HepG2 (cell line): ENCODE data around the gene MATK. TPM values are rescaled to one million over a fixed set of nuclear protein-coding genes. Genes with fewer than 3 reads are reported as not detected.

Source experiments
- ATAC-seq: fragments of 200-7000 bp; cut with Tn5 transposase; 3 replicates; pipeline ENCODE4 v1.9.1; 2020; ENCODE audit warnings: mild to moderate bottlenecking, moderate library complexity
- BruUV-seq: library from RNA; stranded (reverse); fragments of 400-500 nt; replicated peaks from 2 replicates; lab custom pipeline; 2021; lab: Mats Ljungman, UMichigan
- CTCF ChIA-PET: fragments of 300-600 bp; formaldehyde crosslinking; extraction: SDS; loops from one replicate; lab custom pipeline; 2021; ENCODE audit warnings: low total read pairs, inconsistent platforms, low intra/inter-chr PET ratio; lab: Yijun Ruan, JAX
- POLR2A ChIA-PET: fragments of 350-600 bp; sonication (Branson Sonifier 250); formaldehyde crosslinking; loops from one replicate; lab custom pipeline; 2020; ENCODE audit warnings: antibody characterized with exemption, inconsistent platforms; lab: Yijun Ruan, JAX
- DNase-seq: peaks from one replicate; pipeline ENCODE4 v3.0.0-alpha.2; 2015; ENCODE audit warnings: low spot score
- FAIRE-seq: peaks from 3 replicates; lab custom pipeline; 2011; peaks lifted over from hg19 to GRCh38; lab: Jason Lieb, UNC
- H2AFZ ChIP-seq: one replicate; pipeline ENCODE4 v1.6.1; 2011; ENCODE audit warnings: low read length, inconsistent platforms
- H3K27ac ChIP-seq: fragments of 300-600 bp; 3 replicates; pipeline ENCODE4 v1.8.0; 2011; ENCODE audit warnings: mixed run types, mild to moderate bottlenecking, mixed read lengths, low read length, inconsistent platforms; ENCODE audit not compliant: insufficient read depth; ENCODE audit errors: extremely low read length
- H3K27me3 ChIP-seq, 2 experiments: fragments of 200-600 bp in 1 of 2; 2 replicates in 1 of 2; 3 replicates in 1 of 2; pipeline versions ENCODE4 v1.6.0 to v1.8.0; 2011; ENCODE audit warnings: low read length in 2 of 2, mild to moderate bottlenecking in 2 of 2, moderate library complexity in 2 of 2, inconsistent platforms in 1 of 2; ENCODE audit not compliant: insufficient read depth in 2 of 2, control insufficient read depth in 1 of 2
- H3K36me3 ChIP-seq, 2 experiments: fragments of 200-600 bp in 1 of 2; replicated peaks in 1 of 2; 2 replicates in 1 of 2; 3 replicates in 1 of 2; pipeline versions ENCODE4 v1.5.1 to v1.8.0; 2011; ENCODE audit warnings: low read length in 2 of 2, inconsistent platforms in 1 of 2; ENCODE audit not compliant: insufficient read depth in 2 of 2, control insufficient read depth in 1 of 2
- H3K4me1 ChIP-seq: 2 replicates; pipeline ENCODE4 v1.5.1; 2012; ENCODE audit warnings: low read length, inconsistent platforms; ENCODE audit not compliant: insufficient read depth
- H3K4me2 ChIP-seq: 2 replicates; pipeline ENCODE4 v1.6.0; 2011; ENCODE audit warnings: low read depth, low read length, inconsistent platforms
- H3K4me3 ChIP-seq, 3 experiments: fragments of 200-600 bp in 1 of 3; sonication (generic), shearing (Covaris generic) in 1 of 3; replicated peaks in 1 of 3; 2 replicates each; pipeline ENCODE4 v1.5.1; 2011 to 2016; ENCODE audit warnings: low read length in 3 of 3, inconsistent platforms in 2 of 3, low read depth in 2 of 3, mild to moderate bottlenecking in 2 of 3, control low read depth in 1 of 3, mixed read lengths in 1 of 3; ENCODE audit not compliant: insufficient read depth in 1 of 3
- H3K79me2 ChIP-seq: one replicate; pipeline ENCODE4 v1.6.1; 2011; ENCODE audit warnings: low read length, inconsistent platforms; ENCODE audit not compliant: insufficient read depth
- H3K9ac ChIP-seq: 2 replicates; pipeline ENCODE4 v1.6.0; 2011; ENCODE audit warnings: mild to moderate bottlenecking, low read depth, low read length, inconsistent platforms; ENCODE audit not compliant: insufficient read depth
- H3K9me3 ChIP-seq: 2 replicates; pipeline ENCODE4 v1.5.1; 2012; ENCODE audit warnings: mild to moderate bottlenecking, low read length
- H4K20me1 ChIP-seq: 2 replicates; pipeline ENCODE4 v1.6.0; 2011; ENCODE audit warnings: inconsistent platforms, mild to moderate bottlenecking, low read length, moderate library complexity; ENCODE audit not compliant: insufficient read depth
- KLF15 ChIP-seq: sonication (generic); formaldehyde crosslinking; IDR thresholded peaks from 2 replicates; pipeline ENCODE4 v1.8.1; 2023; ENCODE audit warnings: borderline replicate concordance, mild to moderate bottlenecking, inconsistent platforms, missing genetic modification reagents, mixed read lengths
- PHF20 ChIP-seq: sonication (generic); formaldehyde crosslinking; IDR thresholded peaks from 2 replicates; pipeline ENCODE4 v1.5.0; 2020; ENCODE audit warnings: mild to moderate bottlenecking, missing genetic modification reagents
- ZBTB37 ChIP-seq: sonication (generic); formaldehyde crosslinking; IDR thresholded peaks from 2 replicates; pipeline ENCODE4 v1.4.0; 2020; ENCODE audit warnings: mild to moderate bottlenecking, missing genetic modification reagents
- ZNF629 ChIP-seq: sonication (generic); formaldehyde crosslinking; conservative IDR thresholded peaks from 2 replicates; pipeline ENCODE4 v1.5.0; 2020; ENCODE audit warnings: missing genetic modification reagents
- WGBS: methylation state at CpG from one replicate; pipeline ENCODE4 v1.1.6; 2017; ENCODE audit warnings: low lambda C conversion rate; 5-methylcytosine and 5-hydroxymethylcytosine counted together
- in situ Hi-C: cut with HindIII; loops from 2 replicates; pipeline ENCODE4 v1.10.0; 2017; ENCODE audit warnings: low pct_unique_long_range_greater_than_20kb; ENCODE audit not compliant: extremely low pct_ligation_motif_present
- intact Hi-C: fragments of 100-400 bp; cut with micrococcal nuclease; formaldehyde crosslinking; loops from one replicate; pipeline ENCODE4 v1.10.0; 2022; ENCODE audit not compliant: unreplicated experiment
- polyA plus RNA-seq, 8 experiments: library from polyadenylated mRNA; depleted of rRNA in 3 of 8; stranded (reverse) in 7 of 8; unstranded in 1 of 8; fragments of >200 nt; fragmentation: Illumina TruSeq in 4 of 8; extraction: Trizol in 4 of 8; gene quantifications; 2 replicates each; pipeline versions ENCODE4 v1.2.1 to v1.2.3, GENCODE V29; 2011 to 2016; ENCODE audit warnings: low read depth in 4 of 8, missing spikeins in 1 of 8, mixed read lengths in 1 of 8; ENCODE audit not compliant: insufficient read depth in 1 of 8
- total RNA-seq, 5 experiments: library from RNA; depleted of rRNA; stranded (reverse); fragments of >200 nt; fragmentation: Illumina TruSeq; extraction: Trizol; gene quantifications; 2 replicates each; pipeline ENCODE4 v1.2.3, GENCODE V29; 2016; ENCODE audit warnings: low read depth in 1 of 5

MATK gene
- total and polyA plus RNA-seq, 2 of the 13 experiments (the other 11 are each of a cell fraction or from before 2014, with no cell fraction given): 0.09 TPM; not detected in 1

- no peak for TF ChIP-seq ZBTB37 (CRISPR knock-in tag)
- TF ChIP-seq ZNF629 (CRISPR knock-in tag): peak; percentile 47
- CTCF ChIA-PET: no interaction called here
- no peak overlapping the region for H3K27ac ChIP-seq
- in situ Hi-C loops (no loop called here), intact Hi-C loops (no loop called here)
- POLR2A ChIA-PET: no interaction called here
- no peak overlapping the region for H3K4me2 ChIP-seq
- DNase-seq: no peak
- H2AFZ ChIP-seq: no peak overlapping the region
- BruUV-seq: no TSS peak
- 55% methylated on average over 7 of the region's 9 CpGs for WGBS
- no peak for ATAC-seq
- 0 out of 2 replicates have a peak, but pooled peaks cover 7% of the 10 kb centered on the region for H3K9me3 ChIP-seq
- H3K9ac ChIP-seq: no peak overlapping the region
- H3K4me3 ChIP-seq: no peak overlapping the region
- H4K20me1 ChIP-seq: no peaks in the 10 kb centered on the region
- no peaks in the 10 kb centered on the region for H3K79me2 ChIP-seq
- no peaks in the 10 kb centered on the region for H3K4me1 ChIP-seq
- no peak for FAIRE-seq
- H3K27me3 ChIP-seq: peaks cover 3 to 20% of the 10 kb centered on the region in 2 experiments; a peak in 4 of 5 replicates
- H3K36me3 ChIP-seq: no peaks in the 10 kb centered on the region
These were observed 48.9 kb upstream of the MATK start for GRCh38 chr19:3835055-3835435.

GRCh38 chr19:3834349-3835054 lies 48.3 kb upstream of the MATK start:
- ChIA-PET POLR2A (no interaction called here), CTCF (no interaction called here)
- Histone ChIP-seq H3K4me1 (no peaks in the 10 kb centered on the region), H4K20me1 (no peaks in the 10 kb centered on the region), H3K9ac (no peak overlapping the region), H3K4me3 (no peak overlapping the region), H3K27me3 (peaks cover 3 to 20% of the 10 kb centered on the region in 2 experiments; a peak in 4 of 5 replicates), H3K79me2 (no peaks in the 10 kb centered on the region), H3K9me3 (0 out of 2 replicates have a peak, but pooled peaks cover 7% of the 10 kb centered on the region), H2AFZ (no peak overlapping the region), H3K27ac (no peak overlapping the region), H3K36me3 (no peaks in the 10 kb centered on the region), H3K4me2 (no peak overlapping the region)
- TF ChIP-seq PHF20 (CRISPR knock-in tag) (no peak), KLF15 (no peak)
- no peak for FAIRE-seq
- no peak for DNase-seq
- no TSS peak for BruUV-seq
- in situ Hi-C loops (no loop called here), intact Hi-C loops (no loop called here)
- no peak for ATAC-seq
- 53% methylated on average over 17 of the region's 35 CpGs for WGBS
